ENCODE data around the gene HOXD4. TPM values are rescaled to one million over a fixed set of nuclear protein-coding genes. Genes with fewer than 3 reads are reported as not detected.

The HOXD4 gene
- total RNA-seq, 1 donor from 2014 or later: not detected

DNA sequence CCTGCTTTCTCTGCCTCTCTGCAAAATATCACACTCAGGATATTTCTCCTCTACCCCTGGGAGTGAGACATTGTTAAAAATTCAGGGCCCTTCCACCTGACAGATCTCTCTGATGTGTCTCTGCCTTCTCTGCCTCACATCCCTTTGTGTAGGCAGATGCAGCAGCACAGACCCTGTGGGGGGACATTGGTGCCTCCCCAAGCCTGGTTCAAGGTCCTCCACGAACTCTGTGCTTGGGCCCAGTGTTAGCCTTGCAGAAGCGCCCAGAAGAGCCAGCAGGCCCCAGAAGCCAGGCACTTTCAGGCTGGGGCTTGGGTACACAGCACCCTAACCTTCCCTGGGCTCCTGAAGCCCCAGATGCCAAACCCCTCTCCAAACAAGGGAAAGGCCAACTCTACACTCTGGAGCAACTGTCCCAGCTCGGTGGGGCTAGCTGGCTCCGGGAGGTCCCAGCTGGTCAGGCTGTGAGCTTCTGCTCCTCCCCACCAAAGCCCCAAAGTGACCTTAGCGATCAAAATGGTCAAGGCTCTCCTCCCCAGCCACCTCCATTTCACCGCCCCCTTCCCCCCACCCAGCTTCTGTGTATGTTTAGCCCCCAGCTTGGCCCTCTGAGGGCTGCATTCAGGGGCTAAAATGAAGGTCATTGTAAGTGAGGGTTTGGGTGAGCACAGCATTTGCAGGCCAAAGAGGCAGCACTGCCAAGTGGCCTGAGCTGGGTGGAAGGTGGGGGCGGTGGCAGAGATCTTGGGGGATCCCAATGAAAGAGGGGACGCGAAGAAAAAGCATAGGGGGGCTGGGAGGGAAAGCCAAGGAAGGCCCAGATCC, 26.2 kb upstream of the HOXD4 start:
- DNase-seq (ENCODE audit: low spot score) (no peak), ATAC-seq (no peak)

DNA sequence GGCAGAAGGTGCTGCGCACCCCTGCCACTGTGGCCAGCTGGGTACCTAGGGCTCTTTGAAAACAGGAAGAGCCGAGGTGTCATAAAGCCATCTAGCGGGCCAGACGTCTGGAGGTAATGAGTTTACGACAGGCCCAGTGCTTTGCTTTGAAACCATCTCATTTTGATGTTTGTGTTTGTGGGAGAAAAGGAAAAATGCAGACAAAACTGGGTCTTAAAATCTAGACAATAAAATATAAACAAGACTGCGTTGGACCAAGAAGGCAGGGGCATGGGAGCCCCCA, 25.6 kb upstream of the HOXD4 start:
- ATAC-seq (no peak), DNase-seq (ENCODE audit: low spot score) (no peak)

DNA sequence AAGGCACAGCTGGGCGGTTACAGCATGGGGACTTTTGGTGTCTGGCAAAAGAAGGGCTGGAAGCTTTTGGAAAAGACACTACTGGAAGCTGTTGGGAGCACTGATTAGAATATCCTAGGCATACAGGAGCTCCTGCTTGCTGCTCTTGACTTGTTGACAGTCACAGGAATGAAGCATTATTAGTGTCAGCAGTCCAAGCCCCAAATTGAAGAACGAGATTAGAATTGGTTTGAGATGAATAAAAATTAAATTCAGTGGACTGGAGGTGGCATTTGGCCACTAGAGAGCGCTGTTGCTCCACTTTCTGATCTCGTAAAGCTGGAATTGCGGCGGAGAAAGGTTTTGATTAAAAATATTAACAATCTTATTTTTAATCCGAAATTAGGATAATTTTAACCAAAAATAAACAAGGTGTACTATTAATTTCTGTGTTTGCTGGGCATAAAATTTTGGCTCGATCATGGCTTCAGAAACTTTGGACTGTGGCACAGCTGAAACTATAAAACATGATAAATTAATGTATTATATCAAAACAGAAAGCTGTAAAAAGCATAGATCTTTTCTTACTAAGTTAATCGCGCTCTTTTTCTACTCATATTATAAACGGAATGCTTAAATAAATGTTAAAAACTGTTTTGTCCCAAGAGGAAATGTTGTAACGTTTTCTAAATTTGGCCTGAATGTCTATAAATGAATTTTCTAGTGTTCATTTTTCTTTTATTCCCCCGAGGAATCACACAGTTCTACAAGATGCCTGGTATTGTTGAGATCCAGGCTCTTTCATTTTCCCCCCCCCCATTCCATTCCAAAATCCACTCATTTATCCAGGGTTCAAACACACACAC, 24.2 kb upstream of the HOXD4 start:
- DNase-seq (ENCODE audit: low spot score) (peak; percentile 62), ATAC-seq (peak; percentile 72)

DNA sequence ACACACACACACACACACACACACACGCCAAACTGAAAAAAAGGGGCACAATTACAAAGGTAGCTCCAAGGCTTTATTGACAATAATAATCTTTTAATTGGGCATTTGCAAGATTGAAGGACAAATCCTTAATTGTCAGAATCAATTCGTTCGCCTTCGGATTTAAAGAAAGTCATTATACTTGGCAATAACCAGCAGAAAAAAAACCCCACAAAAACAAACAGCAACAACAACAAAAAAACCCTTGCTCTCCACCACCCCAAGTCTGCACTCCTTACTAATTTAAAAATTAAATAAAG, 23.6 kb upstream of the HOXD4 start:
- ATAC-seq (no peak), DNase-seq (ENCODE audit: low spot score) (no peak)

DNA sequence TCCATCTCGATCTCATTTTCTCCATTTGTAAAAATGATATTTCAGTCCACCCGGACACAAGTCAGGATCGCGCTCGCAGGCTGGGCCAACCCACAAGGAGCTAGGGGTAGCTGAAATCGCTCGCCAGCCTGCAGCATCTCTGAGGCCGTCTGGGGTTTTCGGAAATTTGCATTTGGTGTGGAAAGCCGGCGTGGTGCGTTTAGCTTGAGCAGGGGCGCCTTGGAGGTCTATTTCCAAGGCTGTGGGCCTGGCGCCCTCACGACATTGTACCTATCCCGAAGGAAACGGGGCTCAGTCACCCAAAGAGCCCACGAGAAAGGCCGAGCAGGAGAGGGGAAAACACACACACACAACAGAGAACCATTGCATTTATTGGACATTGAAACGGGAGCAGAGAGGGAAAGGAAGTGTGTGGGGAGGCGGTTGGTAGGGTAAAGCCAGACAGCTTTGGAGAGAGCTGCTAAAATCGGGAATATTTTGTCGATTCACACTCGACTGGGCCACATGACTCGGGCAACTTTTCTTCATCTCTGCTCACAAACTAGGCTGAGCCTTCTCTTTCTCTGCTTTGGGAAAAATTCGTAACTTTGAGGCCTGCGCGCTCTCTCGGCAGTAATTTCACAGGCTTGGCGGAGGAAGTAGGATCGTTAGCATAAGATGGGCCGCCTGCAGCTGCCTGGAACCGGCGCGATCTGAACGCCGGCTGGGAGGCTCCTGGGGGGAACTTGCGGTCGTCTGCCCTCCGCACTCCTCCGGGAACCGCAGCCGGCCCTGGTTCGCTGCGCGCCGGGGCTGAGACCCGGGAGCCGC, 23.0 kb upstream of the HOXD4 start:
- DNase-seq (ENCODE audit: low spot score) (no peak), ATAC-seq (no peak)

DNA sequence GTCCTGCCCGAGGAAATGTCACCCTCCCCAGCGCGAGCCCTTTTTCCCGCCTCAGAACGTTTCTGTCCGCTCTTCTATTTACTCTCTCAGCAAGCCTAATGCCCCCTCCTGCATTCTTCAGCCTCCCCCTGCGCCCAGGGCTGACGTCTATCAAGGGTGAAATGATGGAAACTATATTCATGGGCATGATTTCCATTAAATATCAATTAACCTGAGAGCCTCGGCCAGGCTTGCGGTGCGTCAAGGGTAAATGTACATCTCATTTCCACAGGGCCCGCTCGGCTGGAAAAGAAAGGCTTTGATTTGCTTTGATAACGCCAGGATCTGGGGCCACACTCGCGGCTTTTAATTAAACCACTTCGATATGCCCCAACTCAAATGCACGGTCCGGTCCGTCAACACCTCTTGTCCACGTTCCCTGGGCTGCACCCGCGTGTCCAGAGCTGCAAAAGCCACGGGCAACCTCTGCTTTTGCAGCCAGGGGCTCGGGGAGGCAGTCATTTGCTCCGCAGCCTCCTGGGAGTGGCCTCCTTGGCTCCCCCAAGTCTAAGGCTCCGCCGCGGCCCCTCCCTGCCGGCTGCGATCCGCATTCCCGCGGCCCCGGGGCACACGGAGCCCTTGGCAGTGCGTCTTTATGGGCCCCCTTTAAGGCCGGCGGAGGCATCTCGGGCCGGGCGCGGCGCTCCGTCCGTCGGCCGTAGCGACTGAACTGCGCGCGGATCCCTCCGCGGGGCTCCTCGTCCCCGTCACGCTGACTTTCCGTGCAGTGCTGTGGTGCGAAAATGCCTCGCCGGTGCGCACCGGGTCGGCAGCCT, 22.2 kb upstream of the HOXD4 start, which contains the start of gene HOXD8:
HOXD8 (plus strand) TSS at position 724 of the 815 bp plus-strand sequence. CDS start 662 bp downstream, outside the sequence.
- peak; percentile 13 for ATAC-seq
- no peak for DNase-seq (ENCODE audit: low spot score)

DNA sequence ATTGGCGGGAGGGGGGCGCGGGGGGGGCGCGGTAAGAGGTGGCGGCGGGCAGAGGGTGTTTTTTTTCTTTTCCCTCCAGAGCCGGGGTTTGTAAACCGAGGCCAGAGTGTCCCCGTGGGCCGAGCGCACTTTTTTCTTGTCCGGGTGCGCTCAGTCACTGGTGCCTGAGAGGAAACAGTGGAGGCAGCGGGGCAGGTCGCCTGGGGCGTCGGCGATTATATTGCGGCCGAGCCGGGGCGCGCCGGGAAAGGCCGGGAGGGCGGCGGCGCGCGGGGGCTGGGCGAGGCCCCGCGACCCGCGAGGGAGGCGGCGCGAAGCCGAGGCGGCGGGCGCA, 21.6 kb upstream of the HOXD4 start:
- ATAC-seq: no peak
- no peak for DNase-seq (ENCODE audit: low spot score)

DNA sequence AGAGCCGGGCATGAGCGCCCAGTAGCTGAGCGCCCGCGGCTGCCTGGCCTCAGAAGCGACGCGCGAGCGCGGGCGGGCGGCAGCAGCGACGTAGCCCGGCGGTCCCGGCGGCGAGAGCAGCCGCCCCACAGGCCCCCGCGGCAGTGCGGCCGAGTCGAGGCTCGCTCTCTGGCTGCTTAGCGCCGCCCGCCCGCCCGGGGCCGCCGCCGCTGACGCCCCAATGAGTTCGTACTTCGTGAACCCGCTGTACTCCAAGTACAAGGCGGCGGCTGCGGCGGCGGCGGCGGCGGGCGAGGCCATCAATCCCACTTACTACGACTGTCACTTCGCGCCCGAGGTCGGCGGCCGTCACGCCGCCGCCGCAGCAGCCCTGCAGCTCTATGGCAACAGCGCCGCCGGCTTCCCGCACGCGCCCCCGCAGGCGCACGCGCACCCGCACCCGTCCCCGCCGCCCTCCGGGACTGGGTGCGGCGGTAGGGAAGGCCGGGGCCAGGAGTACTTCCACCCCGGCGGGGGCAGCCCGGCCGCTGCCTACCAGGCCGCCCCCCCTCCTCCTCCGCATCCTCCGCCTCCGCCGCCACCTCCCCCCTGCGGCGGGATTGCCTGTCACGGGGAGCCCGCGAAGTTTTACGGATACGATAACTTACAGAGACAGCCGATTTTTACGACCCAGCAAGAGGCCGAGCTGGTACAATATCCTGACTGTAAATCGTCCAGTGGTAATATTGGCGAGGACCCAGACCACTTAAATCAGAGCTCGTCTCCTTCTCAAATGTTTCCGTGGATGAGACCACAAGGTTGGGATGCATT, 21.0 kb upstream of the HOXD4 start:
- ATAC-seq: no peak
- no peak for DNase-seq (ENCODE audit: low spot score)

DNA sequence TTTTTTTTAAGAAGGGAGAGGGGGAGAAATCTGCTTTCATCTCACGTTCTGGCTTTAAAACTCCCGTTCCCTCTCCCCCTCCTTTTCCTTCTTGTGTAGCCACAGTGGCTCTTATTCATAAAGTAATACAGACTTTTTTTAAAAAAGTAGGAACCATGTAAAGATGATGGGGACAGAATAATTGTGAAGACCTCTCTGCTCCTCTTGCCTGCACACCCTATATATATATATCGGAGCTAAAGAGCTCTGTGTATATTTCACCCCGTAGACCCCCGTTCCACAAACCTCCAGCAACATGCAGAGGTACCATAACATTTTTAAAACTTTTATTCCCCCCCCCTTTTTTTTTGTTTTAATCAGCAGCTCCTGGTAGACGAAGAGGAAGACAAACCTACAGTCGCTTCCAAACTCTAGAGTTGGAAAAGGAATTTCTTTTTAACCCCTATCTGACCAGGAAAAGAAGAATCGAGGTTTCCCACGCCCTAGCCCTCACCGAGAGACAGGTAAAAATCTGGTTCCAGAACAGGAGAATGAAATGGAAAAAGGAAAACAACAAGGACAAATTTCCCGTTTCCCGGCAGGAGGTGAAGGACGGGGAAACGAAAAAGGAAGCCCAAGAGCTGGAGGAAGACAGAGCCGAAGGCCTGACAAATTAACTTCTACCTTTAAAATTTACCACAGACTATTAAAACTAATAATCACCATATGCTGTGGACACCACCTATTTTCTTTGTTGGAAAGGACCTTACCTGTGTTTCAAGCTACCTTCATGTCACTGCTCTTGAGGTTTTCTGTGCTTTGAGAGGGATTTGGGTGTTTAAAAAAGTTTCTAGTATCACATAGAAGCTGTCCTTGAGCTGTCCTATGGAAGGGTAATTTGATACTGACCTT, 20.1 kb upstream of the HOXD4 start:
- no peak for ATAC-seq
- DNase-seq (ENCODE audit: low spot score): no peak

DNA sequence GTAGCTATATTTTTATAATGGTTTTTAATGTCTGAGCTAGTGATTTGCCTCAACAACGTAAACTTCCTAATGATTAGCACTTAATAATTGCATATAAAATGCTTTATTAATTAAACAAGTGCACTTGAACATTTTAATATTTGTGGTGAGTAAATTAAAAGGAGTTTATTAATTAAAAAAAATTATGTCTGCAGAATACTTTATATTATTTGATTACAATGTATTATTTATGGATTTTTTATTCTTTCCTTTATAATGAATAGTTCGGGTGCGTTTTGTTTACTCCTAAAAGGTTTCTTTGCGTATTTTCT, 19.5 kb upstream of the HOXD4 start:
- no peak for DNase-seq (ENCODE audit: low spot score)
- no peak for ATAC-seq

DNA sequence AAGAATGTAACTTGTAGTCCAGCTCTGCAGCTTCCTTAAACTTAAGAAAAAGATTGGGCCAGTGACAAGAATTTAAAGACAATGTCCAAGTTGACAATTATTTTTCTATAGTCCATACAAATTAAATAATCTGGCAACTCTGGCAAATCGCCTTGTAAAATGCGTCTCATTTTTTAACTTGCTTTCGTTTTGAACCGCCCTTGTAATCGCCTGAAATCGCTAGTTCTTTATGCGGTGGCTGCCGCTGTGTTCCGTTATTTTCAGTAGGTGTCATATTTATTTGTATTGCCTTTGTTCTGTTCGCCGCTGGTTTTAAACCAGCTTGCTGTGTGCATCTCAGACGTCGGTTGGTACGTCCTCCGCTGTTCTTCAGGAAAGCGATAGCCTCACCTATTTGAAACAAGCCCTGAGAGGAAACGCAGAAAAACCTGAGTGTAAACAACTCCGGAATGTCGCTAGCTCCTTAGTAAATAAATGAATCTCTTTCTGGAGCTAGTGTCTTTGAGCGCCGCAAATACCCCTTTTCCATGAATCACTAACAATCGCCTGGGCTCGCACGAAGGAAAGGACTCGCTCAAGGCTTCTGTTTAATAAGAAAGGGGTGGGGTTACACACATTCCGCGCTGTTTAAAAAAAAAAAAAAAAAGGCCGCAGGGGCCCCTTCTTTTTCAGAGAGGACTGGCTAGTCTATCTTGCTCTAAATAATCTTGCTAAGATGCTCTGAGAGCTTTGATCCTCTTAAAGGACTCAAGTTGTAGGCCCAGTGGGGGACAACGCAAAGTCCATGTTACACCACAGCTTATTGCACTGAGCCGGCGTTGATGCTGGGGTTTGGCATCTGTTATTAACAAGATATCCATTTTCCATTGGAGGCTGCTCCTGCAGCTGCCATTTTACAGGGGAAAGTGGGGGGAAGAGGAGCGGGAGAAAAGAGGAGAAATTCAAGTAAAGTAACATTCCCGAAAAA, 18.9 kb upstream of the HOXD4 start:
- no peak for DNase-seq (ENCODE audit: low spot score)

DNA sequence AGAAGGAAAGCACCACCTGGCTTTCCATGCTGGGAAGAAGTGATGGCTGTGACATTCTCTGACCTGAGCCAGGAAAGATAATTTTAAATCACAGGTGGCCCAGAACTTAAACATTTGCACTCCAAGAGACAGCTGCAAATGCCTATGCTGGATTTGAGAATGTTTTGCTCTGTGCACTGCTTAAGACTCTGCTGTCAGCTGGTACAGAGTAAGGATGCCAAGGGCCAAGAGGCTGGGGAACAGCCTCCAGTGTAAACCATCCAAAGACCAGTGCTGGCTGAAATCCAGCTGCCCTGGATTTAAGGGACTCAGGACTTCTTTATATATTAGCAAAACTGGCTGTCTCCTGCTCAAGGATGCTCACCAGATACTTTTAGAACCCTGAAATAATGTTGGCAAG, 18.0 kb upstream of the HOXD4 start:
- ATAC-seq: no peak

More for the DNA sequence above, 18.9 kb upstream of the HOXD4 start:
- no peak for ATAC-seq

DNA sequence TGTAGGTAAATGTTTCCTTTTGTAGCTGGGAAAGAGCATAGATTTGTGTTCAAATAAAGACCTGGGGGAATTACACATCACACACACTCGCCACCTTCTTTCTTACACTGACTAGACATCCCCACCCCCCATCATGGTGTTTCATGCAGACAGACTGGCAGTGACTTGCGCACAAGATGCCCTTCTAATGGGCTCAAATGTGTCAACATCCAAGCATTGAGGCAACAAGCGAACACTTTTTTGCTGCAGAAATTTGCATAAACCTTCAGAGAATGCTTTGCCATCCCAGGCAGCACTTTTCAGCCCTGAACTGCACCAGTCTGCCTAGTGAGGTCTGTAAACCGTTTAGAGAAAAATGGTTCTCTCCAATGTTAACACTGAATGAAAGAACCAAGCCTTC, 17.3 kb upstream of the HOXD4 start:
- DNase-seq (ENCODE audit: low spot score): no peak
- no peak for ATAC-seq

More for the DNA sequence above, 18.0 kb upstream of the HOXD4 start:
- DNase-seq (ENCODE audit: low spot score): no peak

DNA sequence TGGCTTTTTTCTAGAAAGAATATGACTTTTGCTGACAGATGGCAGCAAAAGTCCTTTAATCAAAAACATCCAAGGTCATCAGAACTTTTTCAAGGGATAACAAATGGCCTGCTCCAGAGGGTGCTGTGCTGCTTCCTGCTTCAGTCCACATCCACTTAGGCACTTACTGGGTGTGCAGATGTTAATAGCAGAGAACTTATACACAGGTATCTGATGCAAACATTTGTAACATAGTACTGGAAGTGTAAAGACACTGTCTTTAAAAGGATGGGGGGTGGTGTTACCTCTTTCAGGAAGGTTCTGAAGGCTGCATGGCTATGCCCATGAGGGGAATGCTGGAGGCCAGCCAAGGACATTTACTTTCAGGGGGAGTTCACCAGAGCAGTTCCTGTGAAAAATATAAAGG, 16.3 kb upstream of the HOXD4 start:
- DNase-seq (ENCODE audit: low spot score): no peak
- no peak for ATAC-seq

DNA sequence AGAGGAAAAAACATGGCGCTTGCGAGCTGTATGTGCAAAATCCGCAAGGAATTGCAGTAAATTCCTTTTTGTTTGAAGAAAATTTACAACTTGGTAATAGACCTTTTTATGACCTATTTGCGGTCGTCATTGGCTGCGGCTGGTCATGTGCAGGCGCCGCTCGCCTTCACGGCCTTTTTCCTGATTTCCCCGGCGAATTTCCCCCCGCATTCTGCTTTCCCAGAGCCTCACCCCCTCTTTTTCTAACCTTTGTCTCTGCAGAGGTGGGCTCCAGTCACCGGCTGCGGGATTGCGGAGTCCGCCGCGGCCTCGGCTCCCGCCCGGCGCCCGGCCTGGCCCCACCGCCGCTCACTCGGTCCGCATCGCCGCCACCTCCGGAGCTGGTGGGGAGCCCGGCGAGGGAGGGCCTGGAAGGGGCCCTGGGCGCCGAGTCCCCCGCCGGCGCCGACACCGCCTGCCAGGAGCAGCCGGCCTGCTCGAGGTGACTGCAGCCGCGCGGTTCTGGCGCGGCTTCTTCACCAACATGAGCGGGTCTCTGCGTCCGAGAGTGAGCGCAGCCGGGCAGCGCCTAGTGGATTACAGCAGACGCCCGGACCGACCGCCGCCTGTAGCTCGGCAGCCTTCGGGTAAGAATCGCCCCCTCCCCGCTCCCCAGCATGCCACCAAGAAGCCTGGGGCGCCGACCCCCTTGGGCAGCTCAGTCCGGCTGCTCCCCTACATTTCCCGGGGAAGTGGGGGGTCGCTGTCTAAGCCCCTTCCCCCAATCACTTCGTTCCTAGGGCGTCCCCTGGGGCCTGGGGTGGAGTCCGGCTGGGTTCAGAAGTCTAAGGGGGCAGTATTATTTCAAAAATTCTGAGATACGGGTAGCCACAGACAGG, 14.7 kb upstream of the HOXD4 start:
- no peak for DNase-seq (ENCODE audit: low spot score)

DNA sequence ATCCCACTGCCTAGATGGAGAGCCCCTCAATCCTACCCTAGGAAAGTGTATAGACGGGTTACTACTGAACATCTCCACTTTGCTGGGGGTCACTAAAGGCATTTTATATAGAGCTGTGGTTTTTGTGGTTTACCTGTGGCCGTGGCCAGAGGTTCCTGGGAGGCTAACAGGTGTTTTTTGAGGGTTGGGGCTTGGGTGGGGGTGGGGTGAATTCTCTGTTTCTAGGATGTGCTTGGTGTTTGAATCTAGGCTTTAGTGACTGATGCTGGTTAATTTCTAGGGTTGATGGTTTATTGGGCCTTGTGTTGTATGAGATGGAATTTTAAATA, 14.1 kb upstream of the HOXD4 start:
- no peak for DNase-seq (ENCODE audit: low spot score)

More for the DNA sequence above, 14.7 kb upstream of the HOXD4 start:
- no peak for ATAC-seq

DNA sequence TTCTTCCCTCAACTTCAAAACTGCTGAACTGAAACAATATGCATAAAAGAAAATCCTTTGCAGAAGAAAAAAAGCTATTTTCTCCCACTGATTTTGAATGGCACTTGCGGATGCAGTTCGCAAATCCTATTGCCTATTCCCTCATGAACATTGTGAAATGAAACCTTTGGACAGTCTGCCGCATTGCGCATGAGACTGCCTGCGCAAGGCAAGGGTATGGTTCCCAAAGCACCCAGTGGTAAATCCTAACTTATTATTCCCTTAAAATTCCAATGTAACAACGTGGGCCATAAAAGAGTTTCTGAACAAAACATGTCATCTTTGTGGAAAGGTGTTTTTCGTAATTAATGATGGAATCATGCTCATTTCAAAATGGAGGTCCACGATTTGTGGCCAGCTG, 13.4 kb upstream of the HOXD4 start:
- DNase-seq (ENCODE audit: low spot score) (peak; percentile 60), ATAC-seq (peak; percentile 62)

More for the DNA sequence above, 14.1 kb upstream of the HOXD4 start:
- no peak for ATAC-seq

Measured in left lobe of liver (tissue), 2 donors.